Inferior parietal cortex (tissue), 1 donor: ENCODE data around the gene HAL.

Source experiments
- DNase-seq: peaks from one replicate; pipeline ENCODE4 v3.0.0-alpha.2; 2016; ENCODE audit errors: extremely low spot score

The HAL gene

GRCh38 chr12:96014943-96015599 is 18.9 kb upstream of the HAL start:
- DNase-seq: no peak

GRCh38 chr12:96007729-96008128 is 11.6 kb upstream of the HAL start:
- no peak for DNase-seq

- no peak for DNase-seq
These were observed 10.6 kb upstream of the HAL start for GRCh38 chr12:96006727-96007126.

- DNase-seq: no peak
These were observed 4.7 kb upstream of the HAL start for GRCh38 chr12:96000858-96001257.

GRCh38 chr12:95999484-95999883 is 3.3 kb upstream of the HAL start:
- DNase-seq: no peak

GRCh38 chr12:95998611-95999286 is 2.6 kb upstream of the HAL start:
- peak; percentile 75 for DNase-seq

- DNase-seq: no peak
These were observed 1.9 kb upstream of the HAL start for GRCh38 chr12:95997911-95998510.

- no peak for DNase-seq
These were observed 1.1 kb upstream of the HAL start for GRCh38 chr12:95997276-95997675.

- no peak for DNase-seq
These were observed 709 bp downstream of the HAL start for GRCh38 chr12:95995238-95996031.

GRCh38 chr12:95994476-95994875 is 1.7 kb downstream of the HAL start:
- DNase-seq: no peak

GRCh38 chr12:95993907-95994306 is 2.2 kb downstream of the HAL start:
- DNase-seq: no peak

- no peak for DNase-seq
These were observed 6.0 kb downstream of the HAL start for GRCh38 chr12:95990136-95990535.

GRCh38 chr12:95989504-95990123 is 6.5 kb downstream of the HAL start:
- DNase-seq: no peak

GRCh38 chr12:95988506-95989275 is 7.5 kb downstream of the HAL start:
- no peak for DNase-seq

- DNase-seq: no peak
These were observed 9.2 kb downstream of the HAL start for GRCh38 chr12:95986635-95987570.

- no peak for DNase-seq
These were observed 11.5 kb downstream of the HAL start for GRCh38 chr12:95984682-95985081.

- no peak for DNase-seq
These were observed 13.5 kb downstream of the HAL start for GRCh38 chr12:95982602-95983001.

GRCh38 chr12:95980437-95980836 is 15.7 kb downstream of the HAL start:
- no peak for DNase-seq

GRCh38 chr12:95978774-95979173 is 17.4 kb downstream of the HAL start:
- DNase-seq: no peak

- no peak for DNase-seq
These were observed 17.8 kb downstream of the HAL start for GRCh38 chr12:95978351-95978750.
